PC-9 (cell line): ENCODE results near the gene BRINP3. TPM values are rescaled to one million over a fixed set of nuclear protein-coding genes. Genes with fewer than 3 reads are reported as not detected.

Experiments used
- BruUV-seq: library from RNA; stranded (reverse); fragments of 400-500 nt; replicated peaks from 2 replicates; lab custom pipeline; 2021; lab: Mats Ljungman, UMichigan
- CTCF ChIA-PET: fragments of 300-600 bp; sonication (Branson Sonifier 250); formaldehyde crosslinking; loops from one replicate; lab custom pipeline; 2022; ENCODE audit warnings: antibody characterized with exemption; lab: Charles Lee
- POLR2A ChIA-PET: fragments of 300-600 bp; sonication (Branson Sonifier 250); formaldehyde crosslinking; loops from one replicate; lab custom pipeline; 2022; ENCODE audit warnings: antibody characterized with exemption; ENCODE audit not compliant: unreplicated experiment; lab: Charles Lee
- DNase-seq, 2 experiments: peaks; one replicate each; pipeline versions ENCODE4 v3.0.0 to v3.0.0-alpha.2; 2015 to 2022; ENCODE audit warnings: mixed read lengths in 1 of 2
- H2AFZ ChIP-seq: fragments of 200-600 bp; sonication (generic); 2 replicates; pipeline ENCODE4 v1.8.1; 2017; ENCODE audit warnings: antibody characterized with exemption
- H3F3A ChIP-seq: fragments of 200-600 bp; sonication (generic); 2 replicates; pipeline ENCODE4 v1.8.1; 2017; ENCODE audit warnings: antibody characterized with exemption, mild to moderate bottlenecking, low read depth; ENCODE audit not compliant: insufficient read depth
- H3K27ac ChIP-seq: fragments of 200-600 bp; sonication (generic); 2 replicates; pipeline ENCODE4 v1.6.1; 2016; ENCODE audit warnings: mixed run types
- H3K27me3 ChIP-seq: fragments of 200-600 bp; sonication (generic); 2 replicates; pipeline ENCODE4 v1.6.1; 2016; ENCODE audit warnings: low read depth, mixed run types; ENCODE audit not compliant: insufficient read depth
- H3K36me3 ChIP-seq: fragments of 200-600 bp; sonication (generic); 2 replicates; pipeline ENCODE4 v1.6.1; 2016; ENCODE audit warnings: low read depth, mixed run types
- H3K4me1 ChIP-seq: fragments of 200-600 bp; sonication (generic); replicated peaks from 2 replicates; pipeline ENCODE4 v1.6.1; 2016; ENCODE audit warnings: mixed run types; ENCODE audit not compliant: insufficient read depth
- H3K4me2 ChIP-seq: fragments of 200-600 bp; sonication (generic); 2 replicates; pipeline ENCODE4 v1.6.1; 2017; ENCODE audit warnings: mixed run types
- H3K4me3 ChIP-seq: fragments of 200-600 bp; sonication (generic); 2 replicates; pipeline ENCODE4 v1.6.1; 2016; ENCODE audit warnings: mixed run types
- H3K79me2 ChIP-seq: fragments of 200-600 bp; sonication (generic); 2 replicates; pipeline ENCODE4 v1.6.1; 2017; ENCODE audit warnings: low read depth, mixed run types
- H3K9me2 ChIP-seq: fragments of 200-600 bp; sonication (generic); 2 replicates; pipeline ENCODE4 v1.8.1; 2017; ENCODE audit warnings: mild to moderate bottlenecking; ENCODE audit not compliant: insufficient read depth
- H3K9me3 ChIP-seq: fragments of 200-600 bp; sonication (generic); 2 replicates; pipeline ENCODE4 v1.8.1; 2016; ENCODE audit warnings: low read depth; ENCODE audit not compliant: insufficient read depth
- H4K20me1 ChIP-seq: fragments of 200-600 bp; sonication (generic); 2 replicates; pipeline ENCODE4 v1.8.1; 2017; ENCODE audit not compliant: insufficient read depth
- CTCF ChIP-seq: fragments of 200-600 bp; sonication (generic); conservative IDR thresholded peaks from 2 replicates; pipeline ENCODE4 v1.6.1; 2017; ENCODE audit warnings: mixed run types, antibody characterized with exemption, mild to moderate bottlenecking, moderate library complexity
- EZH2 ChIP-seq: fragments of 200-600 bp; sonication (generic); IDR thresholded peaks from 2 replicates; pipeline ENCODE4 v1.8.0; 2017; ENCODE audit warnings: antibody characterized with exemption, low read depth
- intact Hi-C: fragments of 100-400 bp; cut with micrococcal nuclease; formaldehyde crosslinking; loops from one replicate; pipeline ENCODE4 v1.10.0; 2022; ENCODE audit not compliant: unreplicated experiment
- total RNA-seq: library from RNA; stranded (reverse); gene quantifications from 2 replicates; pipeline ENCODE4 v1.2.3, GENCODE V29; 2021

Gene BRINP3
- total RNA-seq, 1 experiment from 2014 or later, result not detected

GRCh38 chr1:190464690-190465089 lies 13.0 kb downstream of the BRINP3 start:
- Histone ChIP-seq H3K27ac (no peak overlapping the region), H3K4me1 (no peaks in the 10 kb centered on the region), H3K4me2 (no peak overlapping the region), H3K79me2 (no peaks in the 10 kb centered on the region), H3K9me3 (no peaks in the 10 kb centered on the region), H3K4me3 (no peak overlapping the region), H3K9me2 (0 out of 2 replicates have a peak, but pooled peaks cover 5% of the 10 kb centered on the region), H2AFZ (no peak overlapping the region), H4K20me1 (no peaks in the 10 kb centered on the region), H3F3A (no peaks in the 10 kb centered on the region), H3K36me3 (no peaks in the 10 kb centered on the region), H3K27me3 (no peaks in the 10 kb centered on the region)
- no TSS peak for BruUV-seq
- no peak for TF ChIP-seq CTCF
- TF ChIP-seq EZH2, result no peak
- intact Hi-C loops, result no loop called here
- ChIA-PET CTCF (no interaction called here), POLR2A (no interaction called here)
- DNase-seq, result no peak

- POLR2A ChIA-PET, result no interaction called here
Observed at GRCh38 chr1:190456129-190456528, 21.5 kb downstream of the BRINP3 start.

GRCh38 chr1:190455631-190456030 lies 22.0 kb downstream of the BRINP3 start:
- ChIA-PET CTCF (no interaction called here), POLR2A (no interaction called here)
- Histone ChIP-seq H2AFZ (no peak overlapping the region), H3K9me3 (no peaks in the 10 kb centered on the region), H3K4me3 (no peak overlapping the region), H3K27me3 (no peaks in the 10 kb centered on the region), H3K79me2 (no peaks in the 10 kb centered on the region), H3K27ac (no peak overlapping the region), H3K36me3 (no peaks in the 10 kb centered on the region), H3F3A (no peaks in the 10 kb centered on the region), H3K9me2 (peaks cover 5% of the 10 kb centered on the region; the same call in 1 of the 2 replicates), H3K4me2 (no peak overlapping the region), H4K20me1 (no peaks in the 10 kb centered on the region), H3K4me1 (no peaks in the 10 kb centered on the region)
- TF ChIP-seq EZH2 (no peak), CTCF (no peak)
- intact Hi-C loops, result no loop called here
- no TSS peak for BruUV-seq
- no peak for DNase-seq

More at GRCh38 chr1:190456129-190456528, 21.5 kb downstream of the BRINP3 start:
- CTCF ChIA-PET, result no interaction called here
- Histone ChIP-seq H3K4me1 (no peaks in the 10 kb centered on the region), H2AFZ (no peak overlapping the region), H4K20me1 (no peaks in the 10 kb centered on the region), H3K4me2 (no peak overlapping the region), H3K9me2 (peaks cover 5% of the 10 kb centered on the region; the same call in 1 of the 2 replicates), H3K27ac (no peak overlapping the region), H3K79me2 (no peaks in the 10 kb centered on the region), H3F3A (no peaks in the 10 kb centered on the region), H3K4me3 (no peak overlapping the region), H3K27me3 (no peaks in the 10 kb centered on the region), H3K36me3 (no peaks in the 10 kb centered on the region), H3K9me3 (no peaks in the 10 kb centered on the region)
- no TSS peak for BruUV-seq
- intact Hi-C loops, result no loop called here
- no peak for DNase-seq
- TF ChIP-seq EZH2, result no peak
- no peak for TF ChIP-seq CTCF
